CD1c-positive myeloid dendritic cell (primary cell): ENCODE data around the gene NME5.
A peak's percentile ranks its signal among the peaks of the same experiment; 100 is the strongest.
"Not testable (repeated sequence)": the region's sequence is repeated elsewhere in the genome, so short reads cannot be mapped to it uniquely, and the experiment has no call there.

Experiments
- DNase-seq: peaks from one replicate; pipeline ENCODE4 v3.0.0-alpha.2; 2016; ENCODE audit errors: extremely low spot score

Gene NME5, protein sequence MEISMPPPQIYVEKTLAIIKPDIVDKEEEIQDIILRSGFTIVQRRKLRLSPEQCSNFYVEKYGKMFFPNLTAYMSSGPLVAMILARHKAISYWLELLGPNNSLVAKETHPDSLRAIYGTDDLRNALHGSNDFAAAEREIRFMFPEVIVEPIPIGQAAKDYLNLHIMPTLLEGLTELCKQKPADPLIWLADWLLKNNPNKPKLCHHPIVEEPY

GRCh38 chr5:138138949-138139780 lies at the start of gene NME5:
NME5 (minus strand) TSS chr5:138139428; CDS start chr5:138138780, 648 bp downstream.
- DNase-seq: no peak

- DNase-seq: no peak
These were observed 49.4 kb upstream of the NME5 start for GRCh38 chr5:138188626-138189025.

- peak; percentile 34 for DNase-seq
These were observed 46.8 kb upstream of the NME5 start for GRCh38 chr5:138186002-138186447.

DNA sequence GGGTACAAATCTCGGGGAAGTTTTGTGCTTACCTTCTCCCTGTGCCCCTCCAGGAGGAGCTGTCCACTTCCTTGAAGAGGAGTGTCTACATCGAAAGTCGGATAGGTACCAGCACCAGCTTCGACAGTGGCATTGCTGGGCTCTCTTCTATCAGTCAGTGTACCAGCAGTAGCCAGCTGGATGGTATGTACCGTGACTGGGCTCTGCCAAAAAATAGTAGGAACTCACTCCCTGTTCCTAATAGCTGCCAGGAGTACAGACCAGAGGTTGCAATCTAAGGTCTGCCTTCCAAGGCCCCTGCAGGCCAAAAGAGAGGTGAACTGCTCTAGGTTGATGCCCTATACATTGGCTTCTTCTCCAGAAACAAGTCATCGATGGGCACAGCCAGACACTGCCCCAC lies 43.6 kb upstream of the NME5 start:
- DNase-seq: no peak

DNA sequence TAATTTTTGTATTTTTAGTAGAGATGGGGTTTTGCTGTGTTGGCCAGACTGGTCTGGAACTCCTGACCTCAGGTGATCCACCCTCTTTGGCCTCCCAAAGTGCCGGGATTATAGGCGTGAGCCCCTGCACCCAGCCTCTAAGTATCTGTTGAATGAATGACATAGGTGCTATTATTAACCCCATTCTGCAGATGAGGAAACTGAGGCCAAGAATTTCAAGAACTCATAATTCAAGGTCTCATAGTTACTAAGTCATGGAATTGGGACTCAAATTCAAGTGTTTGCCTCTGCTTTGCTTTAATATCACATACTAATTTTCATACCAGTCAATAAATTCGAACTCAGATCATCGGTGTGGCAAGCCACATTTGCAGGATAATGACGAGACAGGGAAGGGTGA lies 41.6 kb upstream of the NME5 start:
- DNase-seq: no peak

- DNase-seq: peak; percentile 63
These were observed 41.1 kb upstream of the NME5 start for GRCh38 chr5:138180183-138180782.

- peak; percentile 9 for DNase-seq
These were observed 40.1 kb upstream of the NME5 start for GRCh38 chr5:138179277-138179857.

- peak; percentile 96 for DNase-seq
These were observed 39.5 kb upstream of the NME5 start, which contains the start of the genes BRD8 and KIF20A for GRCh38 chr5:138178516-138179276. BRD8 (minus strand) TSS chr5:138178630; CDS start chr5:138178614, 16 bp downstream. KIF20A (plus strand) TSS chr5:138179112; CDS start chr5:138179681, 569 bp downstream.

- peak; percentile 58 for DNase-seq
These were observed 38.8 kb upstream of the NME5 start for GRCh38 chr5:138177941-138178515.

GRCh38 chr5:138170299-138170698 lies 31.1 kb upstream of the NME5 start:
- no peak for DNase-seq

- DNase-seq: no peak
These were observed 29.9 kb upstream of the NME5 start for GRCh38 chr5:138169124-138169523.

GRCh38 chr5:138163721-138164120 lies 24.5 kb upstream of the NME5 start:
- DNase-seq: no peak

DNA sequence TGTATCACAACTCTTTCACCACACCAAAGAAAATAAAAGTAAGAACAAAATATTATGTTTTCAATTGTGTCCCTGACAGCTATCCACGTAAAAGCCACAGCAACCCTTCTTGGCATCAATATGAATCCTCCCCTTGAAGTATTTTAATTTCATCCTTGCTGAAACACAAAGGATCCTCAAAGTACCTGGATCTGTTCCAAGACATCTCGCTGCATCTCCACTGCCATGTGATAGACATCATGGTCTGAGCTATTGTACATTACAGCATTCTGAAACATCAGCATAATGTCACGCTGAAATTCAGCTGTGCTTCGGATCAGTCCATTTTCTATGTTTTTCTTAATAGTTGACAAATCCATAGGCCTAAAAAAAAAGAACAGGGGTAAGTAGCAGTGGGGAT lies 21.5 kb upstream of the NME5 start:
- no peak for DNase-seq

GRCh38 chr5:138159666-138160065 lies 20.4 kb upstream of the NME5 start:
- no peak for DNase-seq

- DNase-seq: no peak
These were observed 18.4 kb upstream of the NME5 start for GRCh38 chr5:138157626-138158025.

DNA sequence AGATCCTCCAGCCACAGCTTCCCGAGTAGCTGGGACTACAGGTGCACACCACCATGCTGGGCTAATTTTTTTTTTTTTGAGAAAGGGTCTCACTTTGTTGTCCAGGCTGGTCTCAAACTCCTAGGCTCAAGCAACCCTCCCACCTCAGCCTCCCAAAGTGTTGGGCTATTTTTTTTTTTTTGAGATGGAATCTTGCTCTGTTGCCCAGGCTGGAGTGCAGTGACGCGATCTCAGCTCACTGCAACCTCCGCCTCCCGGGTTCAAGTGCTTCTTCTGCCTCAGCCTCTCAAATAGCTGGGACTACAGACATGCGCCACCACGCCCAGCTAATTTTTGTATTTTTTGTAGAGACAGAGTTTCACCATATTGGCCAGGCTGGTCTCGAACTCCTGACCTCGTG lies 16.7 kb upstream of the NME5 start:
- not testable (repeated sequence) for DNase-seq

DNA sequence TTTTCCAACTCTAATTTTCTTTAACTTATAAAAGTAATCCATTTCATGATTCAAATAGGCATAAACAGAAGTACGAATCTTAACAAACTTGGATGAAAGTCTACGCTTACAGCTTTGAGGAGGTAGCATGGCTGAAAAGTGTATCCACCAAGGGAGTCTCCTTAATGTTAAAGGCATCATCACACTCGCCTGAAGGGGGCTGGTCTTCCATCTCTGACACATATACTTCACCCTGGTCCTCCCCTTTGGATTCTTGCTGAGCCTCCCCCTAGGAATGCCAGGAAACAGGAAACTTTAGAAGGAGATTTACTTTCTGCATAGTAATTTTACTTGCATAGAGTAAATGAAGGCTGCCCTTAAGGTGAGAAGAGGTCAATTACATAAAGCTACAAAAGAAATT lies 10.3 kb upstream of the NME5 start:
- DNase-seq: no peak

DNA sequence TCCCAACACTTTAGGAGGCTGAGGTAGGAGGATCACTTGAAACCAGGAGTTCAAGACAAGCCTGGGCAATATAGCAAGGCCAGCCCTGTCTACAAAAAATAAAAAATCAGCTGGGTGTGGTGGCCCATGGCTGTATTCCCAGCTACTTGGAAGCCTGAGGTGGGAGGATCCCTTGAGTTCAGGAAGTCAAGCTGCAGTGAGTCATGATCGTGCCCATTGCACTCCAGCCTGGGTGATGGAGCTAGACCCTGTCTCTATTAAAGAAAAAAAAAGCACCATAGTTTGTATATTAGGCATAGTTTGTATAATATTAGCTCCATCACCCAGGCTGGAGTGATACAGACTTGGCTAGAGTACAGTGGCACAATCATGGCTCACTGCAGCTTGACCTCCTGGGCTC lies 9.6 kb upstream of the NME5 start:
- DNase-seq: peak; percentile 9

- DNase-seq: not testable (repeated sequence)
These were observed 4.3 kb upstream of the NME5 start for GRCh38 chr5:138143578-138143977.

DNA sequence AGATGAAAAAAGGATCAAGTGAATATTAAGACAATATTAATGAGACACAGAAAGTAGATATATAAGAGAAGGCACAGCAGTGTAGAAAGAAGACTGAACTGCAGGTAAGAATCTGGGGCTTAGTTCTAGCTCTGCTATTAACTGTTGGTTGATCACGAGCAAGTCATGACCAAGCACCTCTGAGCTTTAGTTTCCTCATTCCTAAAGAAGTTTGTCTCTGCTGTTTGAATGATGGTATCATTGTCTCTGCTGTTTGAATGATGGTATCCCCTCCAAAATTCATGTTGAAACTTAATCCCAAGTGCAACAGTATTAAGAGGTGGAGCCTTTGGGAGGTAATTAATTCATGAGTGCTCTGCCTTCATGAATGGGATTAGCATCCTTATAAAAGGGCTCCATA lies 2.5 kb upstream of the NME5 start:
- no peak for DNase-seq

GRCh38 chr5:138140268-138140667 lies 1.0 kb upstream of the NME5 start:
- DNase-seq: no peak
